A549 treated with Hydrocortisone at 1 μM for 4 hours (cell line): ENCODE results near the gene GMNC. TPM values are rescaled to one million over a fixed set of nuclear protein-coding genes. Genes with fewer than 3 reads are reported as not detected.

Experiments used
- total RNA-seq: library from RNA; stranded (reverse); fragments of 200-300 nt; extraction: Qiagen RNA extraction; gene quantifications from 5 replicates; pipeline ENCODE4 v1.2.3, GENCODE V29; 2022

The GMNC gene, protein sequence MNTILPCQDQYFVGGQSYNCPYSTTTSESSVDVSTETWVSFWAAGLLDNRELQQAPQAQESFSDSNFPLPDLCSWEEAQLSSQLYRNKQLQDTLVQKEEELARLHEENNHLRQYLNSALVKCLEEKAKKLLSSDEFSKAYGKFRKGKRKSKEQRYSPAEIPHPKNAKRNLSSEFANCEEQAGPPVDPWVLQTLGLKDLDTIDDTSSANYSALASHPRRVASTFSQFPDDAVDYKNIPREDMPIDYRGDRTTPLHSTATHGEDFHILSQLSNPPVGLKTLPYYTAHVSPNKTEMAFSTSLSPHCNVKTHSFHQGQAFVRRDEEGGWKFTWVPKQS
- not detected in 5 replicates for total RNA-seq

DNA sequence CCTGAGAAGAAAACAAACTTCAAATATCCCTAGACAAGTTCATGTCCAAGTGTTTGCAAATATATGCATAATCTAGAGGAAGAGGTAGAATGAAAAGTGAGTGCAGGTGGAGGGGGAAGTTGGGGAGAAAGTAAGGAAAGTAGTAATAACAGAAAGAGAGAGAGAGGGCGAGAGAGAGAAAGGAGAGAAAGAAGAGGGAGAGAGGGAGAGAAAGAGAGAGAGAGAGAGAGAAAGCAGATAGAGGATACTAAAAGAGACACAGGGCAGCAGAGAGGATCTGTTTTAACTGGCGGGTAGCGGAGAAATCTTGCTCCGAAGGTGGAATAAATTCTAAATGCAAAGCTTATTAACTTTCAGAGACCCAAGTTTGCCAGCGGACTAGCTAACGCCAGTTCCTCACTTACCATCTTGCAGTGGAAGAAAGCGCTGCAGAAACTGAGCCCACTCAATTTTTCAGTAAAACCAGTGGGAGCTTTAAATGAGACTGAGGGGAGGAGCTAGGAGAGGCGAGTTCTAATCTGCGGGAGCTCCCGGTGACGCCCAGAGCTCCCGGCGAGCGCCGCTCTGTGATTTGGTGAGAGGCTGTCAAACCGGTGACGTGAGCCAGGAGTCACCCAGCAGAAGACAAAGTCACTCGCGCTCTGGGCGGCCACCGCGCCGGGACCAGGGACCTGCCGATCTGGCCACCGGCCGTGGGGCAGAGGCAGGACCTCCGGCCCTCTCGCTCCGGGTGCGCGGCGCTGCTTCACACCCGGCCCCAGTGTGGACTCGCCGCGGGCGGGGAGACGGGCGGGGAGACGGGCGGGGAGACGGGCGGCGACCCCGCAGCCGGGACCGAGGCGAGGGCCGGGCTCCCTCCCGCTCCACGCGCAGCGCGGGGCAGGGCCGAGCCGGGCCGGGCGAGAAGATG lies at the start of gene GMNC:
GMNC (minus strand) TSS at position 486 of the 910 bp plus-strand sequence; CDS start at position 407, 79 bp downstream.

